NCI-H1092 treated with DMSO at 0.1 percent for 48 hours (cell line): ENCODE results near the gene DDX19B.
"Not testable (repeated sequence)": the region's sequence is repeated elsewhere in the genome, so short reads cannot be mapped to it uniquely, and the experiment has no call there.

ENCODE experiments used
- DNase-seq: peaks from one replicate; lab custom pipeline; 2025; lab: John Stamatoyannopoulos, UW

The DDX19B gene

DNA sequence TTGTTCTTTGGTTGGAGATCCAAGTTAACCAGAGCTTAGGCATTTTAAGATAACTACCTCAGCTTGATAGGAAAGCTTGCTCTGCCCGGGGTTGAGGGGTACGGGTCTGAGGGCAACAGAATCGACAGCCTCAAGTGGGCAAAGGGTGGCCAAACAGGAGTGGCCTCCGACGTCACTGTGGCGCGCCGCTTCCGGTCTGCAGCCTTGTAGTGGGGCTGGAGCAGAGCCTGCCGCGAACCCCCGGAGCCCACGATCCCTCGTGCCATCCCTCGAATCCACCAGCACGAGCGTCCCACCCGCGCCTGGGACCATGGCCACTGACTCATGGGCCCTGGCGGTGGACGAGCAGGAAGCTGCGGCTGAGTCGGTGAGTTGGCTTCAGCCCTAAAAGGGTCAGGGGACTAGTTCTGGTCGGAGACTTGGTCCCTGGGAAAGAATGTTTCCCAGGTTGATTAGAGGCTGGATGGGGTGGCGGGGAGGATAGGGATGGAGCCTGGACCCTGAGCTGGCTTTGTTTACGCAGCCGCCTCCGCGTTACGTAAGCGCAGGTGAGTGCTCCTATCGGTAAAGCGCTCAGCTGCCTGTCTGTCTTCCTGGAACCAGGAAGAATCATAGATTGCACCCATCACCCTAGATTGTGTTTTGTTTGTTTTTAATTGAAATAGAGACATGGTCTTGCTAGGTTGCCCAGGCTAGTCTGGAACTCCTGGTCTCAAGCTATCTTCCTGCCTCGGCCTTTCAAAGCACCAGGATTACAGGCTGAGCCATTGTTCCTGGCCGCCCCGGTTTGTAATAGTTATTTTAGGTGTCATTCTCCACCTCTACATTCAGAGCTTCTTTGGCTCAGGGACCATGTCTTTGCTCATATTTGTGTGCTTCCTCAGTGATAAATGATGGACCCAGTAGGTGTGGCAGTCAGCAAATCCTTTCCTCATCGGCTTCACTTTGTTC is at the start of gene DDX19B:
Gene DDX19B, plus strand, starts transcription at position 199 of the 951 bp plus-strand sequence. Its CDS starts 112 bp downstream, at position 311.
- peak; percentile 71 for DNase-seq

DNA sequence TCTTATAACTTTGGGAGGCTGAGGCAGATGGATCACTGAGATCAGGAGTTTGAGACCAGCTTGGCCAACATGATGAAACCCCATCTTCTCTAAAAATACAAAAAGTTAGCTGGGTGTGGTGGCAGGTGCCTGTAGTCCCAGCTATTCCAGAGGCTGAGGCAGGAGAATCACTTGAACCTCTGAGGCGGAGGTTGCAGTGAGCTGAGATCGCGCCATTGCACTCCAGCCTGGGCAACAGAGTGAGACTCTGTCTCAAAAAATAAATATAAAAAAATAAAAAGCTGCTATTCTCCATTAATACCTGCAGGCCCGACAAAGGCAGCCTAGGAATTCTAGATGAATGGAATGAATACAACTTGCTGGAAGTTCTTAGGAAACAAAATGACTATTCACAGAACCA is 49.3 kb upstream of the DDX19B start:
- not testable (repeated sequence) for DNase-seq

DNA sequence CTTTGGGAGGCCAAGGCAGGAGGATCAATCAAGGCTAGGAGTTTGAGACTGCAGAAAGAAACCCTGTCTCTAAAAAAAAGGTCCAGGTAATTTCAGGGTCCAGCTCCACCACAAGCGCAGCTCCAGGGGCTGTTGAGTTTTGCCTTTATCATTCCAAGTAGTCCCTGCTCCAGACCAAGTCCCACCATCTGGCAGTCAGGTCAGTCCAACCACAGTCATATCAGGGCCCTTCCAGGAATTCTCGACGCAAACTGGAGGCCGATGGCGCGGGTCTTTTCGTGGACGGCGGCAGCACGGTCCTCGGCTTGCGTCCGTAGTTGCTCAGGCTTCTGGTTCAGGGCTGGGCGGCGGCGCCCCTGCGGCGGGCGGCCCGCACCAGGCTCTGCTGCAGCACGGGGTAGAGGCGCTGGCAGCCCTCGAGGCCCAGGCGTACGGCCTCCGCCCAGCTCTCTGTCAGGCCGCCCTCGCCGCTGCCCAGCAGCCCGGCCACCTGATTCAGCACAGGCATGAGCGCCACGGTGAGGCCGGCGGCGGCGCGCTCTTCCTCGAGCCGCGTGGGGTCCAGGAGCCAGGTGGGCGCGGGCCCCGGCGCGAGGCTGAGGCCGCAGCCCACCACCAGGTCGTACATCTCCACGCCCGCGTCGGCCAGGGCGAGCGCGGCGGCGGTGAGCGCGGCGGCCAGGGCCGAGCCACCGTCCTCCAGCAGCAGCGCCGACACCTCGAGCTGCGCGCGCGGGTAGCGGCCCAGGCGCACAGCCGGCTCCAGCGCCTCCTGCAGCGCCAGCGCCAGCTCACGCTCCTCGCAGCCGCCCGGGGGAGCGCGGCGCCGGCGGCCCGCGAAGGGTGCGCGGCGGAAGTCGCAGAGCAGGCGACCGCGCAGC is 48.0 kb upstream of the DDX19B start:
- peak; percentile 9 for DNase-seq

DNA sequence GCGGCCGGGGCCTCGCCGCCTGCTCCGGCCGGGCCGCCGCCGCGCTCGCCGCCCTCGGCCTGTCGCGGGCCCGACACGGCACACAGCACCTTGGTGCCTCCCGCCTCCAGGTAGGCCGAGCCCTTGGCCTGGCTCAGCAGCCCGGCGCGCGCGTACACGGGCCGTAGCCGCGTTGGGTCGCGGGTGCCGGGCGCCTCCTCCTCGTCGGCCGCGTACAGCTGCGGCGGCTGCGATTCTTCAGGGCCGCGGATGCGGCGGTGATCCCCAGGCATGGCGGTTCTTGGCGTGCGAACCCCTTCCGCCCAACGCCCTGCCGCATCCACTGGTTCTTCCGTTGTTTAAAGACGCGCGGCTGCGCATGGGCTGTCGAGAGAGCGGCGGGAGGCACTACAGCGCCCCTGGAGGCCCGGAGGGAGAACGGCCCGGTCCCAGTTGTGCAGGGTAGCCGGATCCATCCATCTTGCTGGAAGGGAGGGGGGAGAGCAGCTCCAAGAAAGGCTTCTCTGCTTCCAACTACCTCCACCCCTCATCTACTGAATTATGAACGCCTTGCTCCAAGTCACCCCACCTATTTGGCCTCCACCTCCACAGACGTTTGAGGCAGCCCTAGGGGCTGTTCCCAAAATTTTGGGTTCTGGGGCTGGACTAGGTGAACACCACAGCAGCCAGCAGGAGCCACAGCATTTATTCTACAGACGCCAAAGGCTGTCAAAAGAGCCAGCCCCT is 47.2 kb upstream of the DDX19B start, which contains the start of gene EXOSC6:
Gene EXOSC6, minus strand, starts transcription at position 312 of the 726 bp plus-strand sequence. Its CDS starts 40 bp downstream, at position 272.
- DNase-seq, result peak; percentile 92

DNA sequence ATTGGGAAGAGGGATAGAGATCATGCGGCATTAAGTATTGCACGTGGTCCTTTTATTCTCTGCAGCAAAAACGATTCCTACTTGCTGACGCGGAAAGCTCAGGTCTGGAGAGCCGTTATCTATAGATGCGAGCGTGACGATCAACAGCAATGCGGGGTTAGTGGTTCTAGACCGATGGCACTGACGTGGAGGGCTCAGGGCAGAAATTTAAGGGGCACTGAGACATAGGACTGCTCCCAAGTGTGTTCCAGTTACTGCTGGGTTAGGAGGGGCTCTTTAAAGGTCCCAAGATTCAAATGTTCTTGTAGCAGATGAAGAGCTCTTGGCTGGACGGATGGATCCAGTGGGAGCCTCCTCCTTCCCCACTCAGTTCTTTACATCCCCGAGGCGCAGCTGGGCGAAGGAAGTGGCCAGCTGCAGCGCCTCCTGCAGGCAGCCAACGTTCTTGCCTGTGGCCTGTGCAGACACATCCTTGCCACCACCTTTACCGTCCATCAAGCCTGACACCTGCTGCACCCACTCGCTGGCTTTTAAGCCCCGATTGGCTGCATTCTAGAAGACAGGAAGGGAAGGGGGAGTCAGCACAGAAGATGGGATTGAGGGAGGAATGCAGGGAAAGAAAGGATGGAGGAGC is 46.5 kb upstream of the DDX19B start:
- no peak for DNase-seq

DNA sequence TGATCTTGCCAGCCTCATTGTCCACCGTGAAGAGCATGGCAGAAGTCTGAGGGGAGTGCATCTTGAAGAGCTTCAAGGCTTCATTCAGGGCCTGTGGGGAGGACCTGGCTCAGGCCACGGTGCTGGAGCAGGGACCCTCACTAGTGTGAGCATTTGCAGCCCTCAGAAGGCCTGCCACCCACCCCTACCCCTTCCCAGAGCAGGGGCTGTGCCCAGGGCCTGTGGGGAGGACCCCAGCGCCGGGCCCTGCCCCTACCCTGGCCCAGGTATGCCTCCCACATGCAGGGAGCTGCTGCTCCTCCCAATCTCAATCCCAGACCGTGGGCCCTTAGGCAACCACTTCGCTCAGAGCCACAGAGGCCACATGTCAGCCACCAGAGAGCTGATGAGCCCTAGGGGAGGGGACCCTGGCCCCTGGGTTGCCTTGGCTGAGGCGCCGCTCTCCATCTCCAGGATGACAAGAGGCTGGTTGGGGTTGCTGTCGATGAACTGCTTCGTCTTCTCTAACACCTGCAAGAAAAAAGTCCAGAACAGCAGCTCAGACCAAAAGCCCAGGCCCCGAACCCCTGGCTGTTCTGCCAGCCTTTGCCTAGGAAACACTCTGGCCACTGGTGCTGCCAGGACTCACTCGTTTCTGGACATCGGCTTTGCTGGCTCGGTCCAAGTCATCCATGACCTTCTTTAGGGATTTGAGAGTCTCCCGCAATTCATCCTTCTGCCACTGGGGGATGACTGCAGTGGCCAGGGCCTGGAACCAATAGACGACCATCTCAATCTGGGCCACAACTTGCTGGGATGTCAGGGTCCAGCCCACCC is 45.5 kb upstream of the DDX19B start:
- no peak for DNase-seq

DNA sequence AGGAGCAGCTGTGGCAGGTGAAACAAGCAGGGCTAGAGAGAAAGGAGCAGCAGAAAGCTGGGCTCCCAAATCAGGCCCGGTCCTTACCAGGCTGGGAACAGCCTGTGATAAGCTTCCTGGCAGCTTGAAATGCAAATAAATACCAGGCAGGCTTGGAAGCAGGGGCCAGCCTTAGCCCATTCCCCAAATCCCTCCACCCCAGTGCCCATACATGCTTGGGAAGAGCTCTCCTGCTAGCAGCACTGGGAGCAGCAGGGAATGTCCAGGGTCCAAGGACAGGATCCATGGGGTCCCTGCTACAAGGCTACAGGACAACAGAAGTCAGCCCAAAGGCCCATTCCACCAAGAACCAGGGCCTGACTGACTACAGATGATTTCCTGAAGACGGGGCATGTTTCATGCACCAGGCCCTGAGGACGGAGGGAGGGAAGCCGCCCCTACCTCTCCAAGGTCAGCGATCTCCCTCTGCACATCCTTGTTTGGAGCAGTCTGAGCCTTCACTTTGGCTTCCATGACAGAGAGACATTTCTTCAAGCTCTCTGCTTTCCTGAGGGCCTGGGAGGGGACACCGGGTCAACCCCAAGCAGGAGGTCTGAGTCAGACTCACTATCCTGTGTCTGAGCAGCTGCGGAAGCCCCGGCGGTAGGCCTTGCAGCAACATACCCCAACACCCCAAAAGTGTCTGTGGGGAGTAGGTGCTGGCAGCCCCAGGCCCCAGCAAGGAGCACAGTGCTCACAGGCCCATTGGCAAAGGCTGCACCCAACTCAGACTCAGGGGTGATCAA is 44.6 kb upstream of the DDX19B start:
- DNase-seq, result no peak

DNA sequence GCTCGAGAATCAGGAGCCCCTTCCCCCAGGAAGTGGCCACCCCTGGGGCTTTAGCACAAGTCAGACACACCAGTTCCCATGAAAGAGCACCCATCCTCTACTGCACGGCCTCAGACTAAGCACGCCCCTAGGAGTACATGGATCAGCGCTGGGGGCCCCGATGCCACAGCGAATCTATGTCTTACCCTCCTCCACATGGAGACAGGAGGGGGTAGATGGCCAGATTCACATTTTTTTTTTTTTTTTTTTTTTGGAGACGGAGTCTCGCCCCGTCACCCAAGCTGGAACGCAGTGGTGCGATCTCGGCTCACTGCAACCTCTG is 44.1 kb upstream of the DDX19B start:
- DNase-seq, result no peak

DNA sequence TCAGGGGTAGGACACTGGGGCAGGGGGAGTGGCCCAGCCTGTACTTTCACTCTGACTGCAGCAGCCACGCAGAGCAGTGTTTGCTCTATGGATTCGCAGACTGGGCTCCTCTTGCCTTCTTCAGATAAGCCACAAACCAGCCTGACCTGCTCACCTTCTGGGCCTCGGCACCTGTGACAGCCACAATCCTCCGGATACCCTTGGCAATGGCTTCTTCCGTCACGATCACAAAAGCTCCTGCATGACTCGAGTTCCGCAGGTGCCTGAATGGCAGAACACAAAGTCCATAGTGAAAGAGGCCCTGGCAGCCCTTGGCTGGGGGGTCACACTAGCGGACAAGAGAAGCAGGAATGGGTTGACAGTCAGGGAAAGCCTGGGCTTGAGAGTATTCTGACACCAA is 43.4 kb upstream of the DDX19B start:
- DNase-seq, result no peak

DNA sequence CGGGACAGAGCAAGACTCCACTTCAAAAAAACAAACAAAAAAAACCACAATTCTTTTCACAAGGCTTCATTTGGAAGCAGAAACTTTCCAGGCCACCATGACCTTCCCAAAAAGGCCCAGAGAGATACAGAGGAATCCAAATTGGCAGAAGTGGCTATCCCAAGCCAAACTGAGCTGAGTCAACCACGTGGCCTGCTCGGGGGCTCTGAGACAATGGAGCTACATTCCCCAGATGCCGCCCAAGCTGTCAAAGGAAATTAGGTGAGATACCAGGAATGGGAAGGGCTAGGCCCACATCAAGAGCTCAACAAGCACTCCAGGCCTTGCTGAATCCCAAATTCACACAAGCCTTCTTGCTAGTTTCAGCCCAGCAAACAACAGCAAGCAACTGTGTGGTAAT is 41.6 kb upstream of the DDX19B start:
- no peak for DNase-seq

DNA sequence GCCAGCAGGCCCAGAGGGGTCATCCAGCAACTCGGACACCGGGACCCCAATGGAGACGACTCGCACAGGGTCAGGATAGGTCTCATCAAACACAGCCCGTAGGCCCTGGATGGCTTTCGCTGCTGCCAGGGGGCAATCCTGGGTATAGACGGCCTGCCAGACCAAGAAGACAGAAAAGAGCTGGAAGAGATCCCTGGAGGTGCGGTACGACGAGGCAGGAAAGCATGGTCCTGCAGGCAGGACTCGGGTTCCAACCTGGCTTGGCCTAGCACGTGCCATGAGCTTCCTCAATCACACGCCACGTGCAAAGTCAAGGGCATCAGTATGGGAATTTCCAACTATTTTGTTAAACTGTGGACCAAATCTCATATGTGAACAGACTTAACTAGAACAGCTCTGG is 40.9 kb upstream of the DDX19B start:
- DNase-seq, result no peak

DNA sequence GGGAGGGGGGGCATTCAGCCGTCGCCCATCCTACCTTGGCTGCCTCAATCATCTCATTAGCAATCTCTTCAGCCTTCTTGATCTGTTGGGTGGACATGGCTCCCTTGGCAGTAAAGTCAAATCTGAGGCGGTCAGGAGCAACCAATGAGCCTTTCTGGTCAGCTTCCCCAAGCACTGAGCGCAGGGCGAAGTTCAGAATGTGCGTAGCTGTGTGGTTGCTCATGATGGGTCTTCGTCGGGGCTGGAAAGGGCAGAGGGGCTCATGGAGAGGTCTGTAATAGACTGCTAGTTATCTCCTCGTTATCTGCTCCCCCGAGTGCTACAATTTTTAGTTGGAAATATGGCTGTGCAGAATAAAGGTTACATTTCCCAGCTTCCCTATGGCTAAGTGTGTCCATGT is 40.0 kb upstream of the DDX19B start:
- DNase-seq, result no peak

DNA sequence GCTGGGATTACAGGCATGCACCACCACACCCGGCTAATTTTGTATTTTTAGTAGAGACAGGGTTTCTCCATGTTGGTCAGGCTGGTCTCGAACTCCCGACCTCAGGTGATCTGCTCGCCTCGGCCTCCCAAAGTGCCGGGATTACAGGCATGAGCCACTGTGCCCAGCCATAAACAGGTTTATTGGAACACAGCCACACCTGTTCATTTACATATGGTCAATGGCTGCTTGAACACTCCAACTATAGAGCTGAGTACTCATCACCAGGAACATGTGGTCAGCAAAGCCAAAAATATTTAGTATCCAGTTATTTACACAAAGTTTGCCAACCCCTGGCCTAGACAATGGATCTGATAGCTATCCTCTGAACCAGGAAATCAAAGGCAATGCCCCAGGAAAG is 39.1 kb upstream of the DDX19B start:
- DNase-seq, result not testable (repeated sequence)

DNA sequence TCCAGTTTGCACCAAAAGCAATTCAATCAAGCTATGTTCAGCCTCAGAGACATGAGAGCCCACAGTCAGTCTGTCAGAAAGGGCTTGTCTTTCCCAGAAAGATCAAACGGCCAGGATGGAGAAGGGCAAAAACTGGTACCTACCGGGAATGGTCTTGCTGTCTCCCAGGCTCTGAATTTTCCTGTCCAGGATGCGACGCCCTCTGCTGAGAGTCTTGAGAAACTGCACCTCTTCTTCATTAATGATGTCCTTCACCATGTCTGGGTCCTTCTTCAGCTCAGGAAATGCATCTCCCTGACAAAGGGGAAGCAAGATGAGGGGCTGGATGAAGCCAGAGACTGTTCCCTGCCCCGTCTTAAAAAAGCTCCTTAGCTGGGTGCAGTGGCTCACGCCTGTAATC is 31.5 kb upstream of the DDX19B start:
- peak; percentile 52 for DNase-seq

DNA sequence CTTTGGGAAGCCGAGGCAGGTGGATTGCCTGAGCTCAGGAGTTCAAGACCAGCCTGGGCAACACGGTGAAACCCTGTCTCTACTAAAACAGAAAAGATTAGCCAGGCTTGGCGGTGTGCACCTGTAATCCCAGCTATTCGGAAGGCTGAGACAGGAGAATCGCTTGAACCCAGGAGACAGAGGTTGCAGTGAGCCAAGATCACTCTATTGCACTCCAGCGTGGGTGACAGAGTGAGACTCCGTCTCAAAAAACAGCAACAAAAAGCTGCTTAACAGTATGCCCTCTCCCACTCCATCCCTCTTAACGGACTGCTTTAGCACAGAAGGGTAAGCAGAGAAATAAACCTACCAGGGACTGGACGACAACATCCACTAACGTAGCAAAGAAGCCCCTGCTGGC is 31.1 kb upstream of the DDX19B start:
- DNase-seq, result not testable (repeated sequence)

DNA sequence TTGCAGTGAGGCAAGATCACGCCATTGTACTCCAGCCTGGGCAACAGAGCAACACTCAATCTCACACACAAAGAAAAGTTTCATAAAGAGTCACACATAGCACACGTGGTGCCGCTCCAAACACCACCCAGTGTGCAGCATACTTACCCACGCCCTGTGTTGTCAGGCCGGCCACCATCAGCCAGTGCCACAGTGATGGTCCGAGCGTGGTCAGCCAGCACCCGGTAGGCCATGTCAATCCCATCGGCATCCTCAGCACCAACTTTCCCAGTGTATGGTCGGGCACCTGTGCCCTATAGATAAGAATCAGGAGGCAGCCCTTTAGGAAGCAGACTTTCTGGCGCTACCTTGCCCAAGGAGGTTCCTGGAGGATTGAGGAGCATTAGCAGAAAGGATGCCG is 29.5 kb upstream of the DDX19B start:
- DNase-seq, result no peak

DNA sequence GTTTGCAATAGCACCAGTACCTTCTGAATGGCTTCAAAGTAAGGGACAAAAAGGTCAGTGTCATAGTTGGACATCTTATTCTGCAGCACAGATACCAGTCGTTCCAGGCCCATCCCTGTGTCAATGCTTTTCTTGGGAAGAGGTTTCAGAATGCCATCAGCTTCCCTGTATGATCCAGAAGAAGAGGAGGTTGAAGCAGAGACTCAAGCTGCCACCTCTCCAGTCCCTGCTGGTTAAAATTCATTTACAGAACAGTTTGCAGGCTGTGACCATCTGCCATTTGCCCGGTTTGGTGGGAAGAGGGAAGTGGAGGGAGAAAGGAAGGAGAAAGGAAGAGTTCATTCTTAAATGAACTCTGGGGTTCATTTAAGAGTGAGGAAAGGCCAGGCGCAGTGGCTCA is 28.8 kb upstream of the DDX19B start:
- no peak for DNase-seq

DNA sequence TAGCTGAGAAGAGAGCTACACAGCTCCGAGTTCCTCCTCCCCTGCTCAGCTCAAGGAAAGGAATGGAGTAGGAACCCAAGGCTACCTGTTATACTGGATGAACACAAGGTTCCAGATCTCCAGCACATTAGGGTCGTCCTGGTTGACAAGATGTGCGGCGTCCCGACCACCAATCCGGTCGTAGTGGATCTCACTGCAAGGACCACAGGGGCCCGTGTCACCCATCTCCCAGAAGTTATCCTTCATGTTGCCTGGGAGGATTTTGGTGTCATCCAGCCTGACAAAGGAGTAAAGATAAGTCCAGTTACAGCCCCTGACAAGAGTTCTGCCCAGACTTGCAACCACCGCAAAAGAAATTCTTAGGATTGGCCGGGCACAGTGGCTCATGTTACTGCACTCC is 27.3 kb upstream of the DDX19B start:
- DNase-seq, result no peak

DNA sequence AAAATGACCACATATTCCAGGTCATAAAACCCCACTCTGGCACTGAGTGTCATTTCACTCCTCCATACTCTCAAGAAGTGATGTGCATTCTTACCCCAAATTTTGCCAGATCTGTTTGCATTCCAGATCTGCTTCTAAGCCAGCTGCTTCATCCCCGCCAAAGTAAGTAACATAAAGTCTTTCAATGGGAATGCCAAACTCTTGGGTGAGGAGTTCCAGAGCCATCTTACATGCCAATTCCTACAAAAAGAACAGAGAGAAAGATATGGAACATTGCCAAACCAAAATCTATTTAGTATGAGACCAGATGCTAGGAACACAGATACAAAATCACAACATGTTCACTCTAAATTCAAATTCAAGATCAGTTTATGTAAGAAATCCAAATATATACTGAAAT is 22.6 kb upstream of the DDX19B start:
- DNase-seq, result no peak
